ENCODE data around the gene GATD1. TPM values are rescaled to one million over a fixed set of nuclear protein-coding genes. Genes with fewer than 3 reads are reported as not detected.

GATD1 gene
- total RNA-seq, 1 experiment from 2014 or later, result 88.7 TPM

- BruUV-seq (replicated peaks), result no TSS peak
- DNase-seq (ENCODE audit: low read depth, low spot score) (no peak), ATAC-seq (no peak)
- TF ChIP-seq FOSL1 (IDR thresholded peaks at IDR 0.05; ENCODE audit: low read depth) (no peak), POLR2A (IDR thresholded peaks at IDR 0.05; ENCODE audit: borderline replicate concordance, extremely low read depth, insufficient read depth, insufficient read length) (no peak), RAD21 (IDR thresholded peaks at IDR 0.05; ENCODE audit: low read depth) (no peak), ELF1 (IDR thresholded peaks at IDR 0.05; ENCODE audit: borderline replicate concordance, low read depth) (no peak), ZNF274 (IDR thresholded peaks at IDR 0.05; ENCODE audit: low read depth, low read length) (no peak), SRF (IDR thresholded peaks at IDR 0.05; ENCODE audit: low read depth) (no peak)
- ChIA-PET POLR2A (no interaction called here), CTCF (no interaction called here), RAD21 (ENCODE audit: low non-redundant PET in 1 of 2, low total read pairs in 2 of 2, uncharacterized antibody in 2 of 2, unreplicated experiment in 2 of 2) (no interaction called here)
- H2AFZ ChIP-seq (ENCODE audit: low read depth, low read length, poor library complexity, severe bottlenecking), result no peak overlapping the region
- H3K27ac ChIP-seq (ENCODE audit: low read depth, low read length), result no peak overlapping the region
- H3K36me3 ChIP-seq (ENCODE audit: control insufficient read depth in 1 of 2, insufficient read depth in 2 of 2, low read length in 2 of 2), result peaks cover 0 to 4% of the 10 kb centered on the region in 2 experiments; a peak in 1 of 4 replicates
- no peaks in the 10 kb centered on the region for H4K20me1 ChIP-seq (ENCODE audit: insufficient read depth)
- no peak overlapping the region for H3K9ac ChIP-seq (ENCODE audit: low read length)
- H3K79me2 ChIP-seq (ENCODE audit: insufficient read depth, low read length), result peaks cover 29% of the 10 kb centered on the region
- H3K27me3 ChIP-seq (ENCODE audit: insufficient read depth, low read length), result no peaks in the 10 kb centered on the region
- intact Hi-C loops (cut with micrococcal nuclease), result no loop called here
- no peaks in the 10 kb centered on the region for H3K9me2 ChIP-seq (ENCODE audit: insufficient read depth)
- no peak overlapping the region for H3K4me2 ChIP-seq (ENCODE audit: low read length)
- peaks cover 17 to 48% of the 10 kb centered on the region in 2 experiments for H3K4me1 ChIP-seq (ENCODE audit: control insufficient read depth in 1 of 2, insufficient read depth in 2 of 2, low read length in 2 of 2)
- H3K4me3 ChIP-seq (replicated peaks in 1 of 2; ENCODE audit: low read depth in 1 of 2, low read length in 2 of 2), result no peak overlapping the region
- no peaks in the 10 kb centered on the region for H3K9me3 ChIP-seq (ENCODE audit: control insufficient read depth in 1 of 2, insufficient read depth in 1 of 2, low read depth in 1 of 2, low read length in 2 of 2)
These were observed 15.6 kb upstream of the GATD1 start for GRCh38 chr11:792873-793272.

GRCh38 chr11:792535-792821 lies 15.2 kb upstream of the GATD1 start:
- POLR2A ChIA-PET, result no interaction called here
- TF ChIP-seq ZBTB33 (IDR thresholded peaks at IDR 0.05; ENCODE audit: extremely low read depth, insufficient replicate concordance, low read length) (no peak), EZH2 (IDR thresholded peaks at IDR 0.05) (no peak), RAD21 (IDR thresholded peaks at IDR 0.05; ENCODE audit: low read depth) (no peak), EGR1 (IDR thresholded peaks at IDR 0.05; ENCODE audit: low read depth) (no peak), ZNF274 (IDR thresholded peaks at IDR 0.05; ENCODE audit: low read depth, low read length) (no peak), EZH2phosphoT487 (IDR thresholded peaks at IDR 0.05; ENCODE audit: borderline replicate concordance) (no peak), ATF3 (IDR thresholded peaks at IDR 0.05) (no peak), ELF1 (IDR thresholded peaks at IDR 0.05; ENCODE audit: borderline replicate concordance, low read depth) (no peak)

More at GRCh38 chr11:792535-792821, 15.2 kb upstream of the GATD1 start:
- Histone ChIP-seq H3K27ac (ENCODE audit: low read depth, low read length) (no peak overlapping the region), H3K36me3 (ENCODE audit: control insufficient read depth in 1 of 2, insufficient read depth in 2 of 2, low read length in 2 of 2) (peaks cover 0 to 4% of the 10 kb centered on the region in 2 experiments; a peak in 1 of 4 replicates), H3K9me3 (ENCODE audit: control insufficient read depth in 1 of 2, insufficient read depth in 1 of 2, low read depth in 1 of 2, low read length in 2 of 2) (no peaks in the 10 kb centered on the region), H3K4me2 (ENCODE audit: low read length) (no peak overlapping the region), H3K27me3 (ENCODE audit: insufficient read depth, low read length) (no peaks in the 10 kb centered on the region), H3K79me2 (ENCODE audit: insufficient read depth, low read length) (peaks cover 27% of the 10 kb centered on the region), H4K20me1 (ENCODE audit: insufficient read depth) (no peaks in the 10 kb centered on the region), H3K4me3 (replicated peaks in 1 of 2; ENCODE audit: low read depth in 1 of 2, low read length in 2 of 2) (no peak overlapping the region), H2AFZ (ENCODE audit: low read depth, low read length, poor library complexity, severe bottlenecking) (no peak overlapping the region), H3K9me2 (ENCODE audit: insufficient read depth) (no peaks in the 10 kb centered on the region), H3K4me1 (ENCODE audit: control insufficient read depth in 1 of 2, insufficient read depth in 2 of 2, low read length in 2 of 2) (peaks cover 17 to 48% of the 10 kb centered on the region in 2 experiments), H3K9ac (ENCODE audit: low read length) (no peak overlapping the region)
- intact Hi-C loops (cut with micrococcal nuclease), result no loop called here
- ChIA-PET RAD21 (ENCODE audit: low non-redundant PET in 1 of 2, low total read pairs in 2 of 2, uncharacterized antibody in 2 of 2, unreplicated experiment in 2 of 2) (no interaction called here), CTCF (no interaction called here)
- no TSS peak for BruUV-seq (replicated peaks)
- DNase-seq (ENCODE audit: low read depth, low spot score) (no peak), ATAC-seq (no peak)
